Testis (tissue), 2 donors: ENCODE results near the gene ATP11A.

Experiments used
- CTCF ChIP-seq, 3 experiments: fragments of 450-650 bp in 2 of 3; fragments of 200-600 bp in 1 of 3; sonication (generic) in 1 of 3; IDR thresholded peaks; one replicate each; pipeline ENCODE4 v1.5.1; 2016 to 2019; ENCODE audit warnings: antibody characterized with exemption in 3 of 3, mild to moderate bottlenecking in 2 of 3, moderate library complexity in 1 of 3
- POLR2A ChIP-seq: fragments of 450-650 bp; IDR thresholded peaks from one replicate; pipeline ENCODE4 v1.6.1; 2017; ENCODE audit warnings: antibody characterized with exemption, mild to moderate bottlenecking, moderate library complexity

DNA sequence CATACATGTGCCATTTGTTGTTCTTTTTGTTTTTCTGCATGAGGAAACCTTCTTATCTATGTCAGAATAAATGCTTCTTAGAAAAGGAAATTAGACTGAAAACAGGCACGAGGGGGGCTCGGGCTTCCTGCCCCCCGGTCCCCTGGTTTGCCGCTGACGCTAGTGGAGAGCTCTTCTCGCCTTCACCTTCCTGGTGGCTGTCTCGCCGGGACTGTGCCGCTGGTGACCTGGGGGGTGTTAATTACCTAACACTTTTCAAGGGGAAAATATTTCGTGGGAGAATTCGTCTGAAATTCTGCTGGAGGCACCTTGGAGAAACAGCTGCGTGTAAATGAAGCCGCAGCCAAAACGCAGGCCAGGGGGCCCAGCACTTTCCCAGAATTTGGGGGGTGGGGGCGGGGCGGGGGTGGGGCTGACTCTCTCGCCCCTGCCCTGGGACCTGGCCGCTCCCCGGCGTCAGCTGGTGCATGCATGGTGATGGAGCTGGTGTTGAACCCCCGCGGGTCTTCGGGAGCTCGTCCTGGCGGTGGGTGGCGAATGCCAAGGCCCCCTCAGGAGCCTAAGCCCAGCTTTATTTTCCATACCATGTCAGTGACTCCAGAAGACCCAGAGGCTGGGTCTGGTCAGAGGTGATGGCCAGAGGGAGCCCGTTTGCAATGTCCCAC is 220.9 kb downstream of the ATP11A start:
- TF ChIP-seq CTCF (IDR thresholded peaks at IDR 0.05): no peak
- TF ChIP-seq POLR2A: no peak
